Measurements from ENCODE around the gene ATXN1.

GRCh38 chr6:16370943-16371342 lies 390.3 kb downstream of the ATXN1 start:
- no peak for TF ChIP-seq CTCF (IDR thresholded peaks at IDR 0.05)
- TF ChIP-seq POLR2A (IDR thresholded peaks at IDR 0.05) = no peak

Measured in testis (tissue), 2 donors.